D341Med (cell line): ENCODE measurements around the gene LMLN.
"Not testable (repeated sequence)": the region's sequence is repeated elsewhere in the genome, so short reads cannot be mapped to it uniquely, and the experiment has no call there.

Experiments used
- DNase-seq: peaks from one replicate; pipeline ENCODE4 v3.0.0; 2012; ENCODE audit warnings: low spot score

LMLN gene, protein sequence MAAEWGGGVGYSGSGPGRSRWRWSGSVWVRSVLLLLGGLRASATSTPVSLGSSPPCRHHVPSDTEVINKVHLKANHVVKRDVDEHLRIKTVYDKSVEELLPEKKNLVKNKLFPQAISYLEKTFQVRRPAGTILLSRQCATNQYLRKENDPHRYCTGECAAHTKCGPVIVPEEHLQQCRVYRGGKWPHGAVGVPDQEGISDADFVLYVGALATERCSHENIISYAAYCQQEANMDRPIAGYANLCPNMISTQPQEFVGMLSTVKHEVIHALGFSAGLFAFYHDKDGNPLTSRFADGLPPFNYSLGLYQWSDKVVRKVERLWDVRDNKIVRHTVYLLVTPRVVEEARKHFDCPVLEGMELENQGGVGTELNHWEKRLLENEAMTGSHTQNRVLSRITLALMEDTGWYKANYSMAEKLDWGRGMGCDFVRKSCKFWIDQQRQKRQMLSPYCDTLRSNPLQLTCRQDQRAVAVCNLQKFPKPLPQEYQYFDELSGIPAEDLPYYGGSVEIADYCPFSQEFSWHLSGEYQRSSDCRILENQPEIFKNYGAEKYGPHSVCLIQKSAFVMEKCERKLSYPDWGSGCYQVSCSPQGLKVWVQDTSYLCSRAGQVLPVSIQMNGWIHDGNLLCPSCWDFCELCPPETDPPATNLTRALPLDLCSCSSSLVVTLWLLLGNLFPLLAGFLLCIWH

DNA sequence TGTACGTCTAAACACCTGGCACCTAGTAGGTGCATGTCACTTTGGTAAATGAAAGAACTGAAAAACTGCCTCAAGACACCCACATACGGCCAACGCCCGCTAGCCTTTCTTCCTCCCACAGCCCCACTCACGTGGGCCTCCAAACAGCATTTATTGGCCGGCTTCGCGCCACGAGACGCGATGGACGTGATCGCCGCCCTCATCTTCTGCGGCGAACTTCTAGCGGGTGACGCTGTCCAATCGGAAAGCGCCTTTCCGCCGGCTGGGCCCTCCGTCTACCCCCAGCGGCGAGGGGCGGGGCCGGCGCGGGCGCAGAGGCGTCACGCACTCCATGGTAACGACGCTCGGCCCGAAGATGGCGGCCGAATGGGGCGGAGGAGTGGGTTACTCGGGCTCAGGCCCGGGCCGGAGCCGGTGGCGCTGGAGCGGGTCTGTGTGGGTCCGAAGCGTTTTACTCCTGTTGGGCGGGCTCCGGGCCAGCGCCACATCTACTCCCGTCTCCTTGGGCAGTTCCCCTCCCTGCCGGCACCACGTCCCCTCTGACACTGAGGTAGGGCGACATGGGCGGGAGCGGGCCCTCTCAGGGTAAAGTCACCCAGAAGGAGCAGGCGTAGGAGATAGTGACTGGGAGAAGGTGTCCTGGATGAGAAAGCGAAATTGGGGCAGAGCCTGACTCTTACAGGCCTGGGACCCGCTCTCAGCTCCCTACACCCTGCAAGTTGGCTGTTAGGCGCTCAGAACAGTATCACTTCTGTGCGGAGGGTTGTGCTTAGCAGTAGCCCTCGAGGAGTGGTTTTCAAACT is at the start of gene LMLN:
Gene LMLN (plus strand): TSS at position 327 of the 803 bp plus-strand sequence. CDS start 29 bp downstream, at position 356.
- DNase-seq = peak; percentile 98

DNA sequence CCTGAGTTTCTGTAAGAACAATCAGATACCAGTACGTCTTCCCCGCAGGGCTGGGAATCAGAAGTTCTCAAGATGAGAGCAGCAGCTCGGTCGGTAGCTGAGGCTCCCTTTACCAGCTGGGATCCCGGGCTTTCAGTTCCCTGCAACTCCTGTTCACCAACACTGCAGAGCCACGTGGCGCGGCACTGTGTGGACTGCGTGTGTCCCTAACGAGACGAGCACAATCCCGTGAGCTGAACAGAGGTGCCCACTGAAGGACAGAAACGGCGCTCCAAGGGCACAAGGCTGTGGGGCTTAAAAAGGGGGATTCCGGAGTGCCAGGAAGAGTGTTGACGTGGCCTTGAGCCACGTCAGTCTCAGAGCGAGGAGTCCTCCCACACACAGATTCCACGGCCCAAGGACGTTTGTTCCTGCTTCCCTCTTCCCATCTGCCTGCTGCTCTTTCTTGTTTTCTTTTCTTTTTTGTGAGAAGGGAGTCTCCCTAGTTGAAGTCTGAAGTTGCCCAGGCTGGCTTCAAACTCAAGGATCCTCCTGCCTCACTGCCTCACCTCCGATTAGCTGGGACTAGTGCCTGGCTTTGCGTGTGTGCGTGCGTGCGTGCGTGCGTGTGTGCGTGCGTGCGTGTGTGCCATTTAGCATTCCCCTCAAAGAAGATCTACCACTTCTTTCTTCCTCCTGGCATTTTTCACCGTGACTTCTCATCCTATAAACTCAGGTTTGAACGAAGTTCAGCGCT is 47.1 kb upstream of the LMLN start:
- no peak for DNase-seq

GRCh38 chr3:197913641-197914380 is 46.2 kb upstream of the LMLN start:
- no peak for DNase-seq

DNA sequence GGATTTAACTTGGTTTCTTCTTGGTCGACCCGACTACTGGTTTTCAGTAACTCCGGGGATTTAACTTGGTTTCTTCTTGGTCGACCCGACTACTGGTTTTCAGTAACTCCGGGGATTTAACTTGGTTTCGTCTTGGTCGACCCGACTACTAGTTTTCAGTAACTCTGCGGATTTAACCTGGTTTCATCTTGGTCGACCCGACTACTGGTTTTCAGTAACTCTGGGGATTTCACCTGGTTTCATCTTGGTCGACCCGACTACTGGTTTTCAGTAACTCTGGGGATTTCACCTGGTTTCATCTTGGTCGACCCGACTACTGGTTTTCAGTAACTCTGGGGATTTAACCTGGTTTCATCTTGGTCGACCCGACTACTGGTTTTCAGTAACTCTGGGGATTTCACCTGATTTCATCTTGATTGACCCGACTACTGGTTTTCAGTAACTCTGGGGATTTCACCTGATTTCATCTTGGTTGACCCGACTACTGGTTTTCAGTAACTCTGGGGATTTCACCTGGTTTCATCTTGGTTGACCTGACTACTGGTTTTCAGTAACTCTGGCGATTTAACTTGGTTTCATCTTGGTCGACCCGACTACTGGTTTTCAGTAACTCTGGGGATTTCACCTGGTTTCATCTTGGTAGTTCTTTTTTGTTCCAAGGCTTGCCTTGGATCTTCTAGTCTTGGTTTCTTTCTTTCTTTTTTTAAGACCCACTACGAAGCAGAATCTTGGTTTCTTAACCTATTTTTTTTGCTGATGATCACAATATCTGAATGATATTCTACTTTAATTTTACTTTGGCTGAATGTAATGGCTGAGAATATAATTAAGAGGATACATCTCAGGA is 38.4 kb upstream of the LMLN start:
- not testable (repeated sequence) for DNase-seq

GRCh38 chr3:197926418-197926817 is 33.6 kb upstream of the LMLN start:
- DNase-seq = peak; percentile 50

GRCh38 chr3:197927578-197927977 is 32.4 kb upstream of the LMLN start:
- not testable (repeated sequence) for DNase-seq

DNA sequence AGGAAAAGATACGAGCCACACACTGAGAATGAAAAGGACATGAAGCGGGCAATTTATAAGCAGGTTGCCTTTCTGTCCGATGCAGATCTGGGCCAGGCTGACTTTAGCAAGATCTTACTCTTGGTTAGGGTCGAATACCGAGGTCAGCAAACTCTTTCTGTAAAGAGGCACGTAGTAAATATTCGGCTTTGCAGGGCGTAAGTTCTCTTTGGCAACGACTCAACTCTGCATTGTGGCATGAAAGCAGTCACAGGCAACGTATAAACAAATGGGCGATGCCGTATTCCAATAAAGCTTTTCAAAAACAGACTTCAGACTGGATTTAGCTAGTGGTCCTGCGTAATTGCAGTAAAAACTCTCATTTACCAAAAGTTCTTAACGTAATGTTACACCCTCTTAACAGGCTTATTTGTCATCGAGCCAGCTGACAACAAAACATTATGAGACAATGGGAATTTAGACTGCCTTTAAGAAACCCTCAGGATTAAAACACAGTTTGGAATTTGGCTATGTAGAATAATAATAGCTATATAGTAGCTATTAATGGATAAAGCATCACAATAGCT is 23.1 kb upstream of the LMLN start:
- DNase-seq = no peak

DNA sequence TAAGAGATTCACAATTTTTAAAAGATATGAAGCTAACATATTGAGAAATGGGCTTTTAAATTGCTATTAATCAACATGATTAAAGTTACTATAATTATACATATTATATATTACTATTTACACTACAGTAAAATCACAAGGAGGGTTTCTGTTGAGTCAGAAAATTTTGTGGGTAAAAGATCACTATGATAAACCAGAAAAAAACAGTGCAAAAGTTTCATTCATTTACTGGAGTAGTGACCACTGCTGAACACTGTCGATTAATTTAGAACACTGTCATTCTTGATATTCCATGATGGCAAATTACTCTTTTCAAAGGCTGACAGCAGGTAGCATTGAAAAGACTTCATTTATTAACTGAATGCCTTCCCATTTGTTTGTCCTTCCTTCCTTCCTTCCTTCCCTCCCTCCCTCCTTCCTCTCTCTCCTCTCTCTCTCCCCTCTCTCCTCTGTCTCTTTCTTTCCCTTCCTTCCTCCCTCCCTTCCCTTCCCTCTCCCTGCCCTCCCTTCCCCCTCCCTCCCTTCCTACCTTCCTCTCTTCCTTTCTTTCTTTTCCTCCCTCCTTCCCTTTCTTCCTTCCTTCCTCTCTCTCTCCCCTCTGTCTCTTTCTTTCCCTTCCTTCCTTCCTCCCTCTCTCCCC is 19.2 kb upstream of the LMLN start:
- no peak for DNase-seq

GRCh38 chr3:197942956-197943556 is 17.0 kb upstream of the LMLN start:
- DNase-seq = peak; percentile 57

- no peak for DNase-seq
Observed at GRCh38 chr3:197949191-197949777, 10.7 kb upstream of the LMLN start.

DNA sequence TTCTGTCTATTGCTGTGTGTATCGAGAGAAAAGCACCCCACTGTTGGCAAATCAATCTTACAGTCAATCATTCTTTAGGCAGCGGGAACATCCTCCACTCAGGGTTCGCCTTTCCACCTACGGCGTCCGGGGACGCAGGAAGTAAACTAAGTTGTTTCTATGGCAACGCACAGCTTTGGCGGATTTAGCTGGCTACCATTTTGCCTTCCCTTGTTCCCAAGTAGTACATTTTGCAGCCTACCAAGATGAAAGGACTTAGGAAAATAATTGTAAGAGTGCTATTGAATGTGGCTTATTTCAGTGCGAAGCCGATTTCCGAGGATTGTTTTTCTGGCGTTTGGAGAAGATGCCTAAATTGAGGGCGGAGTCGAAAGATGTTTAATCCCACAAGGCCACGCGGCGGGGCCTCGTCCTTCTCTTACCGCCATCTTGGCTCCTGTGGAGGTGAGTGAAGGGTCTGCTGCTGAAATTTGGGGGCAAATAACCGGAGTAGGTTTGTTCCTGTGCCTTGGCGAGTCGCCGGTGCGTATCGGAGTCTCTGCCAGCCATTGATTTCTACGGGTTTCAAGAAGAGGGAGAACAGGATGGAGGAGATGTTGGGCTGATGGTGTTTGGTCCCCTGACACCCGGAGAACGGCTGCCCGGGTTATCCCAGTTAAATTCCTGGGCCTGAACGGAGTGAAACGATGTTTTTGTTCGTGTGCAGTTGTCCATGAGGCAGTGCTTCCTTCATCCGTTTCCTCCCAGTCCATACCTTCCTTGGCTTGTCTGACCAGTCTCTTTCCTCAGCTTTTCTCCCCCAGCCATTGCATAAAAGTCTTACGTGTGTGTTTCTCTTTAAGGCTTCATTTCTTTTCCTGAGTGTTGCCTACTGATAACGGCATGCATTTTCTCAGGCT is 10.0 kb upstream of the LMLN start, which contains the start of gene RPL35A:
Gene RPL35A (plus strand): TSS at position 413 of the 899 bp plus-strand sequence. CDS start 778 bp downstream, outside the sequence.
- DNase-seq = peak; percentile 87

GRCh38 chr3:197950677-197951061 is 9.3 kb upstream of the LMLN start:
- no peak for DNase-seq

GRCh38 chr3:197951392-197951990 is 8.5 kb upstream of the LMLN start:
- DNase-seq = no peak

- no peak for DNase-seq
Observed at GRCh38 chr3:197952440-197952839, 7.6 kb upstream of the LMLN start.

GRCh38 chr3:197953325-197953724 is 6.7 kb upstream of the LMLN start:
- DNase-seq = no peak

DNA sequence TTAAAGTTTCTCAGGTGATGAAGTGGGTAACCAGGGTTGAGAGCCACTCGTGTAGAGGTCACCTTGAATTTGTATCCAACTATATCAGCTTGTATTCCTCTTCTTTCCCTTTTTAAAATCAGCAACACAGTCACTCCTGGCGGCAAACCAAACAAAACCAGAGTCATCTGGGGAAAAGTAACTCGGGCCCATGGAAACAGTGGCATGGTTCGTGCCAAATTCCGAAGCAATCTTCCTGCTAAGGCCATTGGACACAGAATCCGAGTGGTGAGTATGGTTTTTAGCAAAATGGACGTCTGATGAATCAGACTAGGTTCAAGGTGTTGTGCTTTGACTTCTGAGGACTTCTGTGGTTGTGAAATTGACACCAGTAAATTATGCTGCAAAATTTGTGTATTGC is 6.1 kb upstream of the LMLN start:
- DNase-seq = no peak

DNA sequence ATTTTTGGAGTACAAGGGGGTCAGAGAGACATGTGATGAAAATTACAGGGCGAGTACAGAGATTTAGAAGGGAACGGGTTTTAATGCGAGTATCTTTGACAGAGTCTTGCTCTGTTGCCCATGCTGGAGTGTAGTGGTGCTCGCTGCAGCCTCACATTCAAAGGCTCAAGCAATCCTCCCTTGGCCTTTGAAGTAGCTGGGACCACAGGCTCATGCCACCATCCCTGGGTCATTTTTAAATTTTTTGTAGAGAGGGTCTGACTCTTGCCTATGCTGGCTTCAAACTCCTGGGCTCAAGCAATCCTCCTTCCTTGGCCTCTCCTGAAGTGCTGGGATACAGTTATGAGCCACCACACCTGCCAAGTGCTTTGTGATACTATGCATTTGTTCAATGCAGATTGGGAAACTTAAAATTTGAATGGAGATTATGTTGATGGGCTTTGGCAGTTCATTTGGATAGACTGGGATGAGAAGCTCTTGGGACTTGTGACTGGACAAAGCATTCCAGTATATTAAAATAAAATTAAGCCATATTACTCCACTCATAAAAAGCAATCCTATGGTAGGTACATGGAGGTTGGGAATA is 4.0 kb upstream of the LMLN start:
- DNase-seq = no peak
